ENCODE measurements around the gene KCTD19.

KCTD19 gene

DNA sequence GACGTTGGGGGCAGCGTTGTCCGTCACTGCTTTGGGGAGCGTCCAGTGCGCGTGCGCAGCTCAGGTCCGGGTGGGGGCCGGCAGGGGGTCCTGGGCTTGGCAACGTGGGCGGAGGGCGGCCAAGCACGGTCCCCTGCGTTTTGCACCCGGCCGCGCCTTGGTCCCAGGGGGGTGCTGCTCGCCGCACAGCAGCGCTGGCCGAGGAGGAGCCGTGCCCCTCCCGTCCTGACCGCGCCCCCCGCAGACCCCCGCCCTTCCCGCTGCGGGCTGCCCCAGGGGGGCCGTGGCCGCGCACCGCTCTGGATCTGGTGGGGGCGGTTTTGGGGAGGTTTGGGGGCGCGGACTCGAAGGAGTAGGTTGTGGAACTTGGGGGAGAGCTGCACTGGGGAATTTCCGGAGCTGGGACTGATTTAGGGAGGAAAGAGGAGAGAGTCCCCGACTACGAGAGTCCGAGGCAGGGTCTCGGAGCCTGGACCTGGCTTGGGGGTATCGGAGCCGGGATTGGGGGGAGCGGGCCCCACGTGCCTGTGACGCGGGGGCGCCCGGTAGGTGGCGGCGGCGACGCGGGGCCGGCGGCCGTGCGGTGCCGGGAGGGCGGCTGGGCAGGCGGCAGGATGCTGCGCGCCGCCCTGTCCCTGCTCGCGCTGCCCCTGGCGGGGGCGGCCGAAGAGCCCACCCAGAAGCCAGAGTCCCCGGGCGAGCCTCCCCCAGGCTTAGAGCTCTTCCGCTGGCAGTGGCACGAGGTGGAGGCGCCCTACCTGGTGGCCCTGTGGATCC is 78.0 kb downstream of the KCTD19 start, which contains the start of gene SLC9A5:
SLC9A5 (plus strand) TSS at position 579 of the 777 bp plus-strand sequence; CDS start at position 615, 36 bp downstream.
- no peak for DNase-seq (ENCODE audit: low spot score in 2 of 2)

DNA sequence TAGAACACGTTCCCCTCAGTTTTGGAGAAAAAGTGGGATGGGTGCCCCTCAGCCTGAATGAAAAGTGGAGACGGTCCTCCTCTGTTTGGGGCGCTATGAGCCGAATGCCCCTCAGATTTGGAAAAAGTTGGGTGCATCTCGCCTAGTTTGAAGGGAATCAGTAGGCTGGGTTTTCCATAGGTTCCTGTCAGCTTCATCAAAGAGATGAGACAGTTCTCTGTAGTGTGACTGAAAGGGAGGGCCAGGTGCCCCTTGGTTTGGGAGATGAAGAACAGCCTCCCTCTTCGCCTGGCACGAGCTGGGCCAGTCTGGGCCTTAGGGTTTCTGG is 78.5 kb downstream of the KCTD19 start:
- H3K36me3 Mint-ChIP-seq (ENCODE audit: insufficient read depth) = peaks cover 4% of the 10 kb centered on the region
- peak overlapping the region; percentile 85 for H3K27ac Mint-ChIP-seq (ENCODE audit: low read depth)
- no peak for ATAC-seq (replicated peaks; ENCODE audit: extremely low read depth, poor library complexity, severe bottlenecking)
- no peak for DNase-seq (ENCODE audit: low spot score in 2 of 2)
- H3K9me3 Mint-ChIP-seq = no peaks in the 10 kb centered on the region
- H3K27me3 Mint-ChIP-seq = peaks cover 11% of the 10 kb centered on the region
- H3K4me1 Mint-ChIP-seq = peaks cover 41% of the 10 kb centered on the region
- H3K4me3 Mint-ChIP-seq = peak overlapping the region; percentile 91

More for the DNA sequence above, 78.0 kb downstream of the KCTD19 start, which contains the start of gene SLC9A5:
- Mint-ChIP-seq H3K4me3 (peak within 1 kb of the TSS; percentile 91), H3K4me1 (peaks cover 41% of the 10 kb centered on the region), H3K36me3 (ENCODE audit: insufficient read depth) (peaks cover 4% of the 10 kb centered on the region), H3K27ac (ENCODE audit: low read depth) (peak within 1 kb of the TSS; percentile 86), H3K9me3 (no peaks in the 10 kb centered on the region), H3K27me3 (peaks cover 11% of the 10 kb centered on the region)
- ATAC-seq (replicated peaks; ENCODE audit: extremely low read depth, poor library complexity, severe bottlenecking) = no peak

DNA sequence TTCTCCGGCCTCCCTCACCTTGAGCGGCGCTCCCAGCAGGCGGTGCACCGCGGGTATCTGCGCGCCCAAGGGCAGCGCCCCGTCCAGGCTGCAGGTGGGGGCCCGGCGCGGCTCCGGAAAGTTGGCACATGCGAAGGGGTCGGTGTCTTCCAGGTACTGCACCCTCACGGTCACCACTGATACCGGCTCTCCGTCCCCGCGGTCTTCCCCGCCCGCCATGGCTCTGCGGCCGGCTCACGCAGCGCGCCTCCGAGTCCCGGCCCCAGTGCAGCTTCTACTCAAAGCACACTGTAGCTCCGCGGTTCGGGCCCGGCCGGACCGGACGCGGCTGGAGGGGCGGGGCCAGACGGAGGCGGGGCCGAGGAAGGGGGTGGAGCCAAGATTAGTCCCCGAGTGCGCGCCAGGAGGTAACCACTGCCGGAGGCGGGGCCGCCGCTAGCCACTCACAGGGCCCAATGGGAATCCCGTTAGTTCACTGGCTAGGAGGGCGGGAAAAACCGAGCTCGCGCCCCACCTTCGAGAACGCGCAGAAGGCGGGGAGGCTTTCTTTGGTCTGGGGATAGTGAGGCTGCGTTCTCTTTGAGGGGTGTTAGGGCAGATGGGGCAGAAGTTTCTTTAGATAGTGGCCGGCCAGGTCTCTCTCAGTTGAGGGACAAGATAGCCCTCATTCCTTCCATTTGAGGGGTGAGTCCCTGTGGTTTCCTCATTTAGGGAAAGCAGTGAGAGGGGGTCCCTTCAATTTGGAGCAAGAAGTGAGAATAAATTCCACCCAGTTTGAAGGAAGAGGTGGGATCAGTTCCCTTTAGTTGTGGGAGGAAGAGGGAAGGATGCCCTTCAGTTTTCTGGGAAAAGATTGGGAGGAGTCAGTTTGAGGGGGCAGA is 79.1 kb downstream of the KCTD19 start, which contains the start of gene FHOD1:
FHOD1 (minus strand) TSS at position 290 of the 881 bp plus-strand sequence; CDS start at position 219, 71 bp downstream.
- ATAC-seq (replicated peaks; ENCODE audit: extremely low read depth, poor library complexity, severe bottlenecking) (peak; percentile 70), DNase-seq (ENCODE audit: low spot score in 2 of 2) (peak; percentile 91 to 97)
- peaks cover 45% of the 10 kb centered on the region for H3K4me1 Mint-ChIP-seq
- H3K27ac Mint-ChIP-seq (ENCODE audit: low read depth) = peak within 1 kb of the TSS; percentile 85
- H3K27me3 Mint-ChIP-seq = peaks cover 11% of the 10 kb centered on the region
- H3K4me3 Mint-ChIP-seq = peak within 1 kb of the TSS; percentile 91
- peaks cover 2% of the 10 kb centered on the region for H3K36me3 Mint-ChIP-seq (ENCODE audit: insufficient read depth)
- H3K9me3 Mint-ChIP-seq = no peaks in the 10 kb centered on the region

DNA sequence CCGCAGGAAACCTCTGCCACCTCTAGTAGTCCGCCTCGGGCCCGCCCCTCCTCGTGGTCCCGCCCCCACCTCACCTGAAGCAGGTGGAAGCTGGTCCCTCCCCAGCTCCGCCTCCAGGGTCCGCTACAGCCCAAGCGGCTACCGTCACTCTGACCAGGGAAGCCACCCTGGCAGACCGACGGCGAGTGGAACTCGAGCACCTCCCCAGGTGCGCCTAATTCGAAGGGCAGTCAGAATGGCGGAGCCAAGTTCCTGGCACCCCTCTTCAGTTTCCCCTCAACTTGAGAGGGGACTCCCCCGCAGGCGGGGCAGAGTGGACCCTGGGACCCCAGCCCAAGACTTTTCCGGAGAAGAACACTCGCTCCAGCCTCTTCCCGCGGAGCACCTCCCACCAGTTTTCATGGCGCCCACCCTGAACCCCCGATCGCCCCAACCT is 79.8 kb downstream of the KCTD19 start:
- H3K36me3 Mint-ChIP-seq (ENCODE audit: insufficient read depth) = peaks cover 2% of the 10 kb centered on the region
- peak overlapping the region; percentile 85 for H3K27ac Mint-ChIP-seq (ENCODE audit: low read depth)
- peaks cover 47% of the 10 kb centered on the region for H3K4me1 Mint-ChIP-seq
- no peaks in the 10 kb centered on the region for H3K9me3 Mint-ChIP-seq
- peak overlapping the region; percentile 91 for H3K4me3 Mint-ChIP-seq
- no peak for DNase-seq (ENCODE audit: low spot score in 2 of 2)
- no peak for ATAC-seq (replicated peaks; ENCODE audit: extremely low read depth, poor library complexity, severe bottlenecking)
- H3K27me3 Mint-ChIP-seq = peaks cover 11% of the 10 kb centered on the region

DNA sequence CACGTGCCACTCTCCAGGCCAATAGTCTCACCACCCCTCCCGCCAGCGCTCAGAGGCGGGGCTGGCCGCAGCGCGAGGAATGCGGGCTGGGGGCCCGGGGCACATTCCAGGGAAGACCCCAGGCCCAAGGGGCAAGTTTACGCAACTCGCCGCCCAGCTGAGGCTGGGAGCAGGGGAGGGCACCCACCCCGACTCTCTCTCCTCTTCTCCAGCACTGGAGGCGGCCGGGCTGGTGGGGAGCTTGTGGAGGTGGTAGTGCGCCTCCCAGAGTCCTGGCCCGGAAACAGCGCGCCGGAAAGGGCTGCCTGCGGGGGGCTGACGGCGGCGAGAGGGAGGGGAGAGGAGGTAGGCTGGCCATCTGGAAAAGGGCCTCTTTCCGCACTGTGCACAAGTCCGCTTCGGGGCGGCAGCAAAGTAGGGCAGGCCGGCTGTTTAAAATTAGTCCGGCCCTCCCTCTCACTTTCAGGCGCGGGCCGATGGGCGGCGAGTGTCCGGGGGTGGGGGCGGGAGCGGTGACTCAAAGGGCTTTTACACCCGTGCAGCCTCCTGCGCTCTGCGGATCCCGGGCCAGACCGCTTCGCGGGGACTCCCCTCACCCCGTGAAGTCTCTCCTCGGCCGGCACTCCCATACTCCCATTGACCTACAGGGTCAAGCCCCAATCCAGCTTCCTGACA is 80.3 kb downstream of the KCTD19 start:
- no peak for ATAC-seq (replicated peaks; ENCODE audit: extremely low read depth, poor library complexity, severe bottlenecking)
- Mint-ChIP-seq H3K36me3 (ENCODE audit: insufficient read depth) (peaks cover 2% of the 10 kb centered on the region), H3K9me3 (no peaks in the 10 kb centered on the region), H3K4me3 (peak overlapping the region; percentile 91), H3K4me1 (peaks cover 51% of the 10 kb centered on the region), H3K27ac (ENCODE audit: low read depth) (peak overlapping the region; percentile 85), H3K27me3 (peaks cover 11% of the 10 kb centered on the region)
- DNase-seq (ENCODE audit: low spot score in 2 of 2) = no peak

DNA sequence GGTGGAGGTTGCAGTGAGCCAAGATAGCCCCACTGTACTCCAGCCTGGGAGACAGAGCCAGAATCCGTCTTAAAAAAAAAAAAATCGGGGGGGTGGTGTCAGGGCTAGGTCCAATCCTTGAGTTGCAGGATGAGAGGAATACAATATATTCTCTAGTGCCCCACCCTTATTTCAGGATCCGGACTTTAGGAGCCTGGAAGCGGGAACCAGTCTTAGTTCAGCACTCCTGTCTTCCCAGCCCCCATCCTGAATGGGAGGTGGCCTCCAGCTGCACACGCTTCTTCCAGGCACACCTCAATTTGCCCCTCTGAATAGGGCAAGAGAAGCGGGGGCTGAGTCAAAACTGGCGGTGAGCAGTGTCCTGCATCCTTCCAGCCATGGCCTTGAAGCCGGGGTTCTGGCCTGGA is 80.9 kb downstream of the KCTD19 start:
- H3K4me1 Mint-ChIP-seq = peaks cover 51% of the 10 kb centered on the region
- ATAC-seq (replicated peaks; ENCODE audit: extremely low read depth, poor library complexity, severe bottlenecking) = no peak

DNA sequence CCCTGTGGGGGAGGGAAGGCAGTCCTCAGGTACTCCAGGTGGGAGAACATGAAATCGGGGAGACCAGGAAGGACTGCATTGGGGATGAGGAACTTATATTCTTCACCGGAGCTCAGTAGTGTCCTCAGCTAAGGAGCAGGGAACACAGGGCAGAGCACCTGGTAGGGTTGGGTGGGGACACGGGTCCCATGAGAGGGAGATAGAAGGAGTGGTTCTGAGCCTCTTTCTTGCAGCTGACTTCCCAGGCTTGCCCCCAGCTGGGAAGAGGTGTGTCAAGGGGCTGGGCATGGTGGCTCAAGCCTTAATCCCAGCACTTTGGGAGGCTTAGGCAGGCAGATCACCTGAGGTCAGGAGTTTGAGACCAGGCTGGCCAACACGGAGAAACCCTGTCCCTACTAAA is 81.4 kb downstream of the KCTD19 start:
- H3K27ac Mint-ChIP-seq (ENCODE audit: low read depth) = peak overlapping the region; percentile 97
- peaks cover 51% of the 10 kb centered on the region for H3K4me1 Mint-ChIP-seq

More for the DNA sequence above, 80.9 kb downstream of the KCTD19 start:
- H3K36me3 Mint-ChIP-seq (ENCODE audit: insufficient read depth) = peaks cover 2% of the 10 kb centered on the region
- peak overlapping the region; percentile 91 for H3K4me3 Mint-ChIP-seq
- no peak for DNase-seq (ENCODE audit: low spot score in 2 of 2)
- no peaks in the 10 kb centered on the region for H3K9me3 Mint-ChIP-seq
- peak overlapping the region; percentile 97 for H3K27ac Mint-ChIP-seq (ENCODE audit: low read depth)
- H3K27me3 Mint-ChIP-seq = peaks cover 11% of the 10 kb centered on the region

DNA sequence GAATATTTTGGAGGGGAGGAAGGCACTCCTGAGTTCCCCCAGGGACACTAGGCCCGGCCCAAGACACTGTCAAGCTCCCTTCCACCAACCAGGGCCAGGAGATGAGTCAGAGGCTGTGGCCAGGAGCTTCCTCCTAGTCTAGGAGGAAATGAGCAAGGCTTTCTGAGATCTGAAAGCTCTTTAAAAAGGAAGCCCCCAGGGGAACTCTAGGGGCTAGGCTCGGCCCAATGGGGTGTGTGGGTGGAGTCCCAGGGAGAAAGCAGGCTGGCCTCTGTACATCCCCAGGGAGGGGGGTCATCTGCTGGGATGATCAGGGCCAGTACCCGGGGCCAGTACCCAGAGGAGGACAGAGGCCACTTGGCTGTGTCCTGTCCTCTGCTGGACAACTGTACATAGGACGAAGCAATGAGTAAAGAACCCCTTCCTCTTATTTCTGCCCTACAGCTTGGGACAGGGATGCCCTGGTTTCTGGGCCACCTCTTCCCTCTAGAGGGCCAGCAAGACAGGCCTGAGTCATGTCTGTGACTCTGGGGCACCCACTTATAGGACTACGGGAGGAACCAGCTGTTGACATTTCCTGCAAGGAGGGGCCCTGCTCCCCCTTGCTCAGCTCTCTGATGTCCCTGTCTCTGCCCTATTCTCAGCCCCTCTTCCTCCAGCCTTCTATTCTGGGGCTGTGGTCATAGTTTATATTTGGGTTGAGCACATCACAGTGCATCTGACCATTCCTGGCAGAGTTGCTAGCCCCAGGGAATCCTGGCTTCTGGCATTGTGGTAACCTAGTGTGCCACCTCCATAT is 82.0 kb downstream of the KCTD19 start:
- peaks cover 2% of the 10 kb centered on the region for H3K36me3 Mint-ChIP-seq (ENCODE audit: insufficient read depth)
- H3K27ac Mint-ChIP-seq (ENCODE audit: low read depth) = peak overlapping the region; percentile 97
- ATAC-seq (replicated peaks; ENCODE audit: extremely low read depth, poor library complexity, severe bottlenecking) (peak; percentile 72), DNase-seq (ENCODE audit: low spot score in 2 of 2) (peak; percentile 42 to 59)
- peak overlapping the region; percentile 91 for H3K4me3 Mint-ChIP-seq
- peaks cover 47% of the 10 kb centered on the region for H3K4me1 Mint-ChIP-seq
- no peaks in the 10 kb centered on the region for H3K9me3 Mint-ChIP-seq
- peaks cover 4% of the 10 kb centered on the region for H3K27me3 Mint-ChIP-seq

More for the DNA sequence above, 81.4 kb downstream of the KCTD19 start:
- Mint-ChIP-seq H3K27me3 (peaks cover 10% of the 10 kb centered on the region), H3K4me3 (peak overlapping the region; percentile 91), H3K36me3 (ENCODE audit: insufficient read depth) (peaks cover 2% of the 10 kb centered on the region), H3K9me3 (no peaks in the 10 kb centered on the region)
- no peak for ATAC-seq (replicated peaks; ENCODE audit: extremely low read depth, poor library complexity, severe bottlenecking)
- no peak for DNase-seq (ENCODE audit: low spot score in 2 of 2)

DNA sequence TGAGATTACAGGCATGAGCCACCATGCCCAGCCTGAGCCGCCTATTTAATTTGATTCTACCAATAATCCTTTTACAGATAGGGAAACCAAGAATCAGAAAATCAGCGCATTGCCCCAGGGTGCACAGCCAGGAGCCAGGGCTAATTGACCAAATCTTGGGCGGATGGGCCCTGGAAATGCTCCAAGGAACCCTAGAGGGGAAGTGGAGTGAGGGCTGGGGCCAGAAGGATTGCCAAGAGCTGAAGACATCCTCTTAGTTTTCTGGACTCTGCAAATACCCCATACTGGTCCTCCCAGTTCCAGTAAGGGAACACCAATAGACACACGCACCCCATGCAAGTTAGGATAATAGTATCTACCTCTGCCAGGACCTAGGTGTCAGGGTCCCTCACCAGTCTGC is 83.1 kb downstream of the KCTD19 start:
- Mint-ChIP-seq H3K27ac (ENCODE audit: low read depth) (peak overlapping the region; percentile 97), H3K9me3 (no peaks in the 10 kb centered on the region), H3K27me3 (no peaks in the 10 kb centered on the region), H3K4me1 (peaks cover 41% of the 10 kb centered on the region), H3K36me3 (ENCODE audit: insufficient read depth) (peaks cover 2% of the 10 kb centered on the region), H3K4me3 (no peak overlapping the region)
- no peak for DNase-seq (ENCODE audit: low spot score in 2 of 2)
- ATAC-seq (replicated peaks; ENCODE audit: extremely low read depth, poor library complexity, severe bottlenecking) = no peak

DNA sequence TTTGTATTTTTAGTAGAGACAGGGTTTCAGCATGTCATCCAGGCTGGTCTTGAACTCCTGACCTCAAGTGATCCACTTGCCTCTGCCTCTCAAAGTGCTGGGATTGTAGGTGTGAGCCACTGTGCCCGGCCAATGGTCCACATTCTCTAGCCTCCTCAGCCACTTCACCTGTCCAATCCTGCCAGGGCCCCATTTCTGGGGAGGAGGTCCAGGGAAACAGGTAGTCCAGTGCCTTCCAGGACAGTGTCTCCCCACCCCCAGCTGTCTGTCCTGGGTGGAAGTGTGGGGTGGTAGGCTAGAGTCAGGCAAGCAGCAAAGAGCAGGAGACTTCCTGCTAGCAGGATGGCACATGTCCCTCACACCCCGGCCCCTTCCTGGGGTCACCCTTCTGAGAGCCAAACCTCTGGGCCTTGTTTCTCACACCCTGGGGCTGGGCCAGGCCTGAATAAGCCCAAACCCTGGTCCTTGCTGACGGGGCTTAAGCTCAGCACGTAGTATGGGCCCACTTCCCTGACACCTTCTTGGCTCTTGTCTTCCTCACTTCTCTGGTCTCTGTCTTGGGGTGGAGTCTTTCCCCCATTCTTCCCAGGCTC is 84.3 kb downstream of the KCTD19 start:
- Mint-ChIP-seq H3K9me3 (no peaks in the 10 kb centered on the region), H3K36me3 (ENCODE audit: insufficient read depth) (peaks cover 6% of the 10 kb centered on the region), H3K4me1 (peaks cover 29% of the 10 kb centered on the region), H3K4me3 (no peak overlapping the region), H3K27ac (ENCODE audit: low read depth) (peak overlapping the region; percentile 78), H3K27me3 (no peaks in the 10 kb centered on the region)
- no peak for ATAC-seq (replicated peaks; ENCODE audit: extremely low read depth, poor library complexity, severe bottlenecking)
- no peak for DNase-seq (ENCODE audit: low spot score in 2 of 2)
